Gastrocnemius medialis (tissue), 4 donors: ENCODE results near the gene METAP1. TPM values are rescaled to one million over a fixed set of nuclear protein-coding genes. Genes with fewer than 3 reads are reported as not detected.

Source experiments
- ATAC-seq, 2 donors: fragments of 150-250 bp; one replicate each; pipeline ENCODE4 v1.9.1; 2016
- DNase-seq, 2 donors: peaks; one replicate each; pipeline ENCODE4 v3.0.0-alpha.2; 2019
- H3K27ac ChIP-seq, 4 donors: fragments of 200-600 bp; sonication (generic); 1 replicate in 1 of 4; 2 replicates in 3 of 4; pipeline ENCODE4 v1.5.1; 2016 to 2018; ENCODE audit warnings: mild to moderate bottlenecking in 2 of 4, moderate library complexity in 1 of 4
- H3K27me3 ChIP-seq, 3 donors: fragments of 200-600 bp; sonication (generic) in 2 of 3; 1 replicate in 1 of 3; 2 replicates in 2 of 3; pipeline versions ENCODE4 v1.5.1 to v1.6.0; 2016 to 2019; ENCODE audit warnings: mild to moderate bottlenecking in 1 of 3, moderate library complexity in 1 of 3
- H3K36me3 ChIP-seq, 2 donors: fragments of 200-600 bp; sonication (generic) in 1 of 2; one replicate each; pipeline ENCODE4 v1.5.1; 2017 to 2018
- H3K4me1 ChIP-seq, 2 donors: fragments of 200-600 bp; sonication (generic) in 1 of 2; one replicate each; pipeline ENCODE4 v1.5.1; 2016 to 2017; ENCODE audit warnings: mild to moderate bottlenecking in 2 of 2
- H3K4me3 ChIP-seq, 4 donors: fragments of 200-600 bp; sonication (generic) in 3 of 4; 1 replicate in 1 of 4; 2 replicates in 3 of 4; pipeline ENCODE4 v1.5.1; 2016 to 2019; ENCODE audit warnings: mild to moderate bottlenecking in 2 of 4
- H3K9me3 ChIP-seq, 3 donors: fragments of 200-600 bp; sonication (generic) in 2 of 3; 1 replicate in 1 of 3; 2 replicates in 2 of 3; pipeline ENCODE4 v1.5.1; 2016 to 2019
- POLR2A ChIP-seq, 2 donors: fragments of 450-650 bp; IDR thresholded peaks; one replicate each; pipeline ENCODE4 v1.6.1; 2017; ENCODE audit warnings: antibody characterized with exemption in 2 of 2, mild to moderate bottlenecking in 2 of 2, moderate library complexity in 2 of 2
- in situ Hi-C, 4 donors: fragments of 200-750 bp; cut with MboI; loops; one replicate each; pipeline versions ENCODE4 v1.15.0 to v1.8.0; 2017; ENCODE audit warnings: low sequenced_read_pairs in 4 of 4
- intact Hi-C: fragments of 100-400 bp; cut with DNase I; formaldehyde crosslinking; loops from one replicate; pipeline ENCODE4 v1.15.1; 2023; ENCODE audit warnings: low total_unique reads
- total RNA-seq, 4 donors: library from RNA; depleted of rRNA; stranded (reverse); fragments of >200 nt; gene quantifications; one replicate each; pipeline versions ENCODE4 v1.1.0 to v1.2.3, GENCODE V29; 2016
- TF ChIP-seq, protein P1 (sequence below), 5 experiments: fragments of 450-650 bp in 3 of 5; fragments of 200-600 bp in 2 of 5; sonication (generic) in 2 of 5; IDR thresholded peaks in 4 of 5; conservative IDR thresholded peaks in 1 of 5; 1 replicate in 4 of 5; 2 replicates in 1 of 5; pipeline ENCODE4 v1.5.1; 2016 to 2019; ENCODE audit warnings: antibody characterized with exemption in 5 of 5, mild to moderate bottlenecking in 3 of 5, moderate library complexity in 3 of 5

Gene METAP1
- total RNA-seq, 4 donors from 2014 or later = 33.3 to 45.0 (median 37.9) TPM

- in situ Hi-C loops (no loop called here), intact Hi-C loops (no loop called here)
- ATAC-seq (no peak), DNase-seq (no peak)
- Histone ChIP-seq H3K9me3 (no peaks in the 10 kb centered on the region), H3K36me3 (no peaks in the 10 kb centered on the region), H3K27ac (no peak overlapping the region), H3K4me3 (no peak overlapping the region), H3K4me1 (no peaks in the 10 kb centered on the region), H3K27me3 (no peaks in the 10 kb centered on the region)
- TF ChIP-seq, protein P1, sequence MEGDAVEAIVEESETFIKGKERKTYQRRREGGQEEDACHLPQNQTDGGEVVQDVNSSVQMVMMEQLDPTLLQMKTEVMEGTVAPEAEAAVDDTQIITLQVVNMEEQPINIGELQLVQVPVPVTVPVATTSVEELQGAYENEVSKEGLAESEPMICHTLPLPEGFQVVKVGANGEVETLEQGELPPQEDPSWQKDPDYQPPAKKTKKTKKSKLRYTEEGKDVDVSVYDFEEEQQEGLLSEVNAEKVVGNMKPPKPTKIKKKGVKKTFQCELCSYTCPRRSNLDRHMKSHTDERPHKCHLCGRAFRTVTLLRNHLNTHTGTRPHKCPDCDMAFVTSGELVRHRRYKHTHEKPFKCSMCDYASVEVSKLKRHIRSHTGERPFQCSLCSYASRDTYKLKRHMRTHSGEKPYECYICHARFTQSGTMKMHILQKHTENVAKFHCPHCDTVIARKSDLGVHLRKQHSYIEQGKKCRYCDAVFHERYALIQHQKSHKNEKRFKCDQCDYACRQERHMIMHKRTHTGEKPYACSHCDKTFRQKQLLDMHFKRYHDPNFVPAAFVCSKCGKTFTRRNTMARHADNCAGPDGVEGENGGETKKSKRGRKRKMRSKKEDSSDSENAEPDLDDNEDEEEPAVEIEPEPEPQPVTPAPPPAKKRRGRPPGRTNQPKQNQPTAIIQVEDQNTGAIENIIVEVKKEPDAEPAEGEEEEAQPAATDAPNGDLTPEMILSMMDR (IDR thresholded peaks at IDR 0.05 in 4 of 5, conservative IDR thresholded peaks at IDR 0.05 in 1 of 5) = no peak
- no peak for TF ChIP-seq POLR2A (IDR thresholded peaks at IDR 0.05)
Observed at GRCh38 chr4:99033956-99034355, 38.4 kb downstream of the METAP1 start.

DNA sequence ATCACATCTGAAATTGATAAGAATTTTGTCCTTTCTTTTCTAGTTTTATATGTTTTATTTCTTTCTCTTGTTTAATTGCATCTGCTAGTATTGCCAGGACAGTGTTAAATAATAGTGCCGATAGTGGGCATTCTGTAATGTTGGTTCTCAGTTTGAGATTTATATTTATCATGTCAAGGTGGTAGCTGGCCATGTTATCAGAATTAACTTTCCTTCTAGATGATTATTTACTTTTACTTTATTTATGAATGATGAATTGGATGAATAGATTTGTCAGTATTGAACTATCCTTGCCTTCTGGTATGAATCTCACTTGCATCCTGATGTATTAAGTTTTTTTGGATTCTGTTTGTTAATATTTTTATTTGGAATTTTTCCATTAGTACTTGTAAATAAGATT, 42.7 kb downstream of the METAP1 start:
- H3K4me1 ChIP-seq = no peaks in the 10 kb centered on the region
- no peak overlapping the region for H3K27ac ChIP-seq
- intact Hi-C loops (no loop called here), in situ Hi-C loops (no loop called here)
- DNase-seq = no peak
- no peak overlapping the region for H3K4me3 ChIP-seq
- no peaks in the 10 kb centered on the region for H3K9me3 ChIP-seq
- no peaks in the 10 kb centered on the region for H3K36me3 ChIP-seq
- H3K27me3 ChIP-seq = no peaks in the 10 kb centered on the region
- no peak for ATAC-seq
- TF ChIP-seq, protein P1 (IDR thresholded peaks at IDR 0.05 in 4 of 5, conservative IDR thresholded peaks at IDR 0.05 in 1 of 5) = no peak
- TF ChIP-seq POLR2A (IDR thresholded peaks at IDR 0.05) = no peak

DNA sequence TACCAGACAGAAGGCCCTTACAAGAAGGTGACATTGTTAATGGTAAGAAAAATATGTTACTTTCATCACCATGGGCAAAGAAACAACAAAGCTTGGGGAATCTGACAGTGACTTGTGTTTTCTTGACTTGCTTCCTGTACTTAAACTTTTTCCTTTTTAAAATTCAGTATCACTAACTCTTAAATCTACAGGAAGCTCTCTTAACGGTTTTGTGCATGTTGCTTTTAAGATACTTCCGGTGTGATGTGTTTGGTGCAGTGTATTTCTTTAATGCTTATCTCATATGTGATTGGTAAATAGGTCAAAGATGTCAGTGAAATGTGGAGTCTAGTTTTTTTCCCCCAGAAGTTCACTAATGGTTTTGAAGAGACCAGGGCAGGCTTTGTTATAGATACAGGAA, 47.8 kb downstream of the METAP1 start:
- H3K4me1 ChIP-seq = no peaks in the 10 kb centered on the region
- H3K27me3 ChIP-seq = no peaks in the 10 kb centered on the region
- intact Hi-C loops (no loop called here), in situ Hi-C loops (no loop called here)
- peaks cover 0 to 21% of the 10 kb centered on the region in 2 donors for H3K36me3 ChIP-seq
- H3K9me3 ChIP-seq = no peaks in the 10 kb centered on the region
- no peak for TF ChIP-seq POLR2A (IDR thresholded peaks at IDR 0.05)
- TF ChIP-seq, protein P1 (IDR thresholded peaks at IDR 0.05 in 4 of 5, conservative IDR thresholded peaks at IDR 0.05 in 1 of 5) = no peak
- ATAC-seq = no peak
- H3K4me3 ChIP-seq = no peak overlapping the region
- H3K27ac ChIP-seq = no peak overlapping the region
- DNase-seq = no peak

- Histone ChIP-seq H3K27ac (no peak overlapping the region), H3K27me3 (no peaks in the 10 kb centered on the region), H3K9me3 (no peaks in the 10 kb centered on the region), H3K4me3 (no peak overlapping the region), H3K36me3 (peaks cover 0 to 43% of the 10 kb centered on the region in 2 donors), H3K4me1 (no peaks in the 10 kb centered on the region)
- ATAC-seq (no peak), DNase-seq (no peak)
- intact Hi-C loops = no loop called here
- TF ChIP-seq, protein P1 (IDR thresholded peaks at IDR 0.05 in 4 of 5, conservative IDR thresholded peaks at IDR 0.05 in 1 of 5) = no peak
- TF ChIP-seq POLR2A (IDR thresholded peaks at IDR 0.05) = no peak
- in situ Hi-C loops = no loop called here
Observed at GRCh38 chr4:99047710-99048109, 52.2 kb downstream of the METAP1 start.

DNA sequence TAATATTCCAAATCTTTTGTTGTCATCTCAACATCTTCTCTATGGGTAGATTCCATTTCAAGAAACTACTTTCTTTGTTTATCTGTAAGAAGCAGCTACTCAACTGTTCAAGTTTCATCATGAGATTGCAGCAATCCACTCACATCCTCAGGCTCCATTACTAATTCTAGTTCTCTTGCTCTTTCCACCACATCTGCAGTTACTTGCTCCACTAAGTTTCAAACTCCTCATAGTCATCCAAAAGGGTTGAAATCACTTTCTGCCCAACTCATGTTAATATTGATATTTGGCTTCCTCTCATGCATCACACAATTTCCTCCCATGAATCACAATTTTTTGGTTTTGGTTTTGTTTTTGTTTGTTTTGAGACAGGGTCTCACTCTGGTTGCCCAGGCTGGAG, 57.4 kb downstream of the METAP1 start:
- Histone ChIP-seq H3K27ac (no peak overlapping the region), H3K4me3 (no peak overlapping the region), H3K9me3 (no peaks in the 10 kb centered on the region), H3K27me3 (no peaks in the 10 kb centered on the region), H3K36me3 (peaks cover 0 to 22% of the 10 kb centered on the region in 2 donors), H3K4me1 (no peaks in the 10 kb centered on the region)
- DNase-seq (no peak), ATAC-seq (no peak)
- TF ChIP-seq, protein P1 (IDR thresholded peaks at IDR 0.05 in 4 of 5, conservative IDR thresholded peaks at IDR 0.05 in 1 of 5) = no peak
- TF ChIP-seq POLR2A (IDR thresholded peaks at IDR 0.05) = no peak
- intact Hi-C loops (no loop called here), in situ Hi-C loops (loop anchor here in 3 of 4 donors (5.0 to 25.0 kb wide), 5 partner anchors 48 to 588 kb away; partner anchors contain the start of genes EIF4E (in 2 of the 3) and METAP1 (in 2 of the 3))
